HEK293 (cell line): ENCODE measurements around the gene GLIS1.

Experiments
- CTCF ChIA-PET: fragments of 350-600 bp; formaldehyde crosslinking; extraction: SDS; loops from one replicate; lab custom pipeline; 2021; ENCODE audit warnings: antibody characterized with exemption; lab: Yijun Ruan, JAX
- POLR2A ChIA-PET: fragments of 300-600 bp; formaldehyde crosslinking; extraction: SDS; loops from one replicate; lab custom pipeline; 2020; ENCODE audit warnings: antibody characterized with exemption, inconsistent platforms; lab: Yijun Ruan, JAX
- H3K27ac ChIP-seq: fragments of 200-500 bp; sonication (Bioruptor generic); 2 replicates; pipeline ENCODE4 v1.5.1; 2014; ENCODE audit warnings: low read depth, low read length, control low read depth, inconsistent platforms; ENCODE audit errors: extremely low read depth
- H3K36me3 ChIP-seq, 2 experiments: fragments of 200-500 bp in 1 of 2; sonication (Bioruptor generic) in 1 of 2; 1 replicate in 1 of 2; 2 replicates in 1 of 2; pipeline ENCODE4 v1.5.1; 2014 to 2017; ENCODE audit warnings: inconsistent platforms in 2 of 2, low read length in 2 of 2; ENCODE audit not compliant: control insufficient read depth in 2 of 2, insufficient read depth in 1 of 2
- H3K4me1 ChIP-seq: fragments of 200-500 bp; sonication (Bioruptor generic); 2 replicates; pipeline ENCODE4 v1.5.1; 2014; ENCODE audit warnings: mild to moderate bottlenecking, low read length, inconsistent platforms; ENCODE audit not compliant: control insufficient read depth, insufficient read depth
- H3K4me3 ChIP-seq: 2 replicates; pipeline ENCODE4 v1.5.1; 2011; ENCODE audit warnings: low read depth, mild to moderate bottlenecking, control low read depth, low read length, moderate library complexity
- H3K9me3 ChIP-seq: fragments of 200-500 bp; sonication (Bioruptor generic); 2 replicates; pipeline ENCODE4 v1.5.1; 2014; ENCODE audit warnings: low read depth, low read length, inconsistent platforms; ENCODE audit not compliant: control insufficient read depth, insufficient read depth
- BCL6B ChIP-seq: fragments of 450-650 bp; formaldehyde crosslinking; IDR thresholded peaks from 2 replicates; pipeline ENCODE4 v1.5.1; 2017; ENCODE audit warnings: missing biosample characterization, missing genetic modification characterization
- YY1 ChIP-seq: fragments of 450-650 bp; formaldehyde crosslinking; IDR thresholded peaks from 2 replicates; pipeline ENCODE4 v1.5.1; 2018; ENCODE audit warnings: missing biosample characterization, missing genetic modification characterization
- ZBTB11 ChIP-seq: fragments of 450-650 bp; formaldehyde crosslinking; conservative IDR thresholded peaks from 2 replicates; pipeline ENCODE4 v1.5.1; 2016; ENCODE audit warnings: low read depth, missing biosample characterization, missing genetic modification characterization
- ZBTB48 ChIP-seq: fragments of 450-650 bp; formaldehyde crosslinking; IDR thresholded peaks from 2 replicates; pipeline ENCODE4 v1.5.1; 2016; ENCODE audit warnings: missing biosample characterization, missing genetic modification characterization
- ZFP69B ChIP-seq: fragments of 450-650 bp; formaldehyde crosslinking; IDR thresholded peaks from 2 replicates; pipeline ENCODE4 v1.5.1; 2016; ENCODE audit warnings: missing biosample characterization, missing genetic modification characterization
- ZNF221 ChIP-seq: fragments of 450-650 bp; formaldehyde crosslinking; IDR thresholded peaks from 2 replicates; pipeline ENCODE4 v1.5.1; 2017; ENCODE audit warnings: missing biosample characterization, missing genetic modification characterization, borderline replicate concordance
- ZNF473 ChIP-seq: fragments of 450-650 bp; formaldehyde crosslinking; IDR thresholded peaks from 2 replicates; pipeline ENCODE4 v1.5.1; 2017; ENCODE audit warnings: missing biosample characterization, missing genetic modification characterization
- ZNF548 ChIP-seq: fragments of 450-650 bp; formaldehyde crosslinking; IDR thresholded peaks from 2 replicates; pipeline ENCODE4 v1.5.1; 2016; ENCODE audit warnings: missing biosample characterization, missing genetic modification characterization
- ZNF560 ChIP-seq: fragments of 450-650 bp; formaldehyde crosslinking; IDR thresholded peaks from 2 replicates; pipeline ENCODE4 v1.5.1; 2017; ENCODE audit warnings: missing biosample characterization, missing genetic modification characterization, borderline replicate concordance
- ZNF664 ChIP-seq: fragments of 450-650 bp; formaldehyde crosslinking; IDR thresholded peaks from 2 replicates; pipeline ENCODE4 v1.5.1; 2016; ENCODE audit warnings: missing biosample characterization, missing genetic modification characterization
- ZNF768 ChIP-seq: fragments of 450-650 bp; formaldehyde crosslinking; IDR thresholded peaks from 2 replicates; pipeline ENCODE4 v1.5.1; 2018; ENCODE audit warnings: missing biosample characterization, mild to moderate bottlenecking, missing genetic modification characterization
- ZSCAN16 ChIP-seq: fragments of 450-650 bp; formaldehyde crosslinking; IDR thresholded peaks from 2 replicates; pipeline ENCODE4 v1.5.1; 2016; ENCODE audit warnings: missing biosample characterization, missing genetic modification characterization

Gene GLIS1

GRCh38 chr1:53669621-53670191 lies 69.3 kb downstream of the GLIS1 start:
- Histone ChIP-seq H3K4me1 (no peaks in the 10 kb centered on the region), H3K4me3 (no peak overlapping the region), H3K9me3 (no peaks in the 10 kb centered on the region), H3K36me3 (no peaks in the 10 kb centered on the region), H3K27ac (no peak overlapping the region)
- ChIA-PET POLR2A (no interaction called here), CTCF (no interaction called here)
- no peak for TF ChIP-seq ZNF473
- TF ChIP-seq ZBTB11: peak; percentile 37

- Histone ChIP-seq H3K9me3 (no peaks in the 10 kb centered on the region), H3K4me3 (no peak overlapping the region), H3K27ac (no peak overlapping the region), H3K4me1 (no peaks in the 10 kb centered on the region), H3K36me3 (no peaks in the 10 kb centered on the region)
- ChIA-PET POLR2A (no interaction called here), CTCF (no interaction called here)
- TF ChIP-seq BCL6B (tag by site-specific recombination) (no peak), ZNF560 (no peak), ZBTB48 (tag by site-specific recombination) (no peak), ZNF221 (tag by site-specific recombination) (no peak), ZNF548 (tag by site-specific recombination) (no peak)
Observed at GRCh38 chr1:53666566-53666965, 72.4 kb downstream of the GLIS1 start.

- ChIA-PET POLR2A (no interaction called here), CTCF (no interaction called here)
- Histone ChIP-seq H3K36me3 (no peaks in the 10 kb centered on the region), H3K9me3 (no peaks in the 10 kb centered on the region), H3K4me1 (no peaks in the 10 kb centered on the region), H3K4me3 (no peak overlapping the region), H3K27ac (no peak overlapping the region)
- TF ChIP-seq ZNF768 (tag by site-specific recombination) (no peak), YY1 (tag by site-specific recombination) (no peak), ZSCAN16 (peak; percentile 61), ZBTB11 (no peak), ZNF664 (tag by site-specific recombination) (peak; percentile 93), ZFP69B (no peak)
Observed at GRCh38 chr1:53665996-53666395, 73.0 kb downstream of the GLIS1 start.
